ENCODE results near the gene STXBP1.

Gene STXBP1

DNA sequence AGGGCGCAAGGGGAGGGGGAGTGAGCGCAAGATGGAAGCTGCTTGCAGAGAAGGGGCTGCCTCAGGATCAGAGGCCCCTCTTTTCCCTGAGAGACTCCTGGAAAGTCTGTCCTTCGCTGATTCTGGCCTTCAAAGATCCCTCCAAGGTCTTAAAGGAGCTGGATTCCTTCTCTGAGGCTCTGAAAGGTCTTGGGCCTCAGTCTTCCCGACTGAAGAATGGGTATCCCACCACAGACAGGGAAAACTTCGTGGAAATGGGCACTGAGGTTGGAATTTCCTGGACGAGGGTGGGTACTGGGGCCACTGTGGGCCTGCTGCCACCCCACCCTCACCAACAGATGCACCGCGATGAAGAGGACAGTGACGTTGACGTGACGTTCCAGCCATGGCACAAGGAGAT lies 100.3 kb downstream of the STXBP1 start:
- no peak for DNase-seq (ENCODE audit: low read depth in 1 of 2, low spot score in 1 of 2)

DNA sequence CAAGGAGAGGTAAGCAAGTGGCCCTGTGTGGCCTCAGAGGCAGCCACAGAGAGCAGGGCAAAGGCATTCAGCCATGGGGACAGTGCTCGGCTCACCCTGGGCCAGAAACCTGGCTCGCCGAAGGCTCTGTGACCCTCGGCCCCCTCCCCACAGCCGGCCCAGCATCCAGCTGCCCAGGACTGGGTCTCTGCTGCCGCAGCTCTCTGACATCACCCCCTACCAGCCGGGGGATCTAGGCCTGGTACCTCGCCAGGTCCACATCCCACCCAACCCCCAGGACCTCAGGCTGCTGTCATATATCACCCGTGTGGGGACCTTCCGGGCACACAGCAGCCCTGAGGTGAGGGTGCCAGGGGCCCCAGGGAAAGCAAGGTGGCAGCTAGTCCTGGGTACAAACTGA lies 100.8 kb downstream of the STXBP1 start:
- no peak for DNase-seq (ENCODE audit: low read depth in 1 of 2, low spot score in 1 of 2)

DNA sequence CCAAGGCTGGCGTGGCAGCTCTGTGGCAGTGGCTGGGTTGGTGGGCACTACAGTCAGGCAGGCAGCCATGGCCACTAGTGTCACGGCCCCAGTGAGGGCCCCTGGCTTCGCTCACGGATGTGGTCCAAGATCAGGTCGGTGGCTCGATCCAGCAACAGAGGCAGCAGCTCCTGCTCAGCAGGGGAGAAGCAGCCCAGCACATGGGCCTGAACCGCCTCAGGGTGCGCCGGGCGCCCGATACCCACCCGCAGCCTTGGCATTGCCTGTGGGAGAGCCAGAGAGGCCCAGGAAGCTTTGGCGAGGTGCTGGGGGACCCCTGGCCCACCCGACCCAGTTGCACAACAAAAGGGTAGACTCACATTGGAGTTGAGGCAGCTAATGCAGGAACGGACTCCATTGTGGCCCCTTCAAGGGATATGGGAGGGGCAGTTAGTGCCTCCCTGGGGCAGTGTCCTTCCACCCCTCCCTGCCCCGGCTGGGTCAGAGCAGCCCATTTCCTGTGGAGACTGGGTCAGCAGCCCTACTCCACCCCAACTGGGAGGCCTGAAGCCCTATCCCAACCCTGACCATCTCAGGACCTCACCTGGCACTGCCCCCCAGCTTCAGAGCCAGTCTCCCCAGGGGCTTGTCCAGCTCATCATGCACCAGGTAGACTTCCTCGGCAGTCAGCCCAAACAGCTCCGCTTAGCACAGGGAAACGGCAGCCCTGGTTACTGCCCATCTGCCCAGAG lies 102.1 kb downstream of the STXBP1 start:
- DNase-seq (ENCODE audit: low read depth in 1 of 2, low spot score in 1 of 2) = no peak

DNA sequence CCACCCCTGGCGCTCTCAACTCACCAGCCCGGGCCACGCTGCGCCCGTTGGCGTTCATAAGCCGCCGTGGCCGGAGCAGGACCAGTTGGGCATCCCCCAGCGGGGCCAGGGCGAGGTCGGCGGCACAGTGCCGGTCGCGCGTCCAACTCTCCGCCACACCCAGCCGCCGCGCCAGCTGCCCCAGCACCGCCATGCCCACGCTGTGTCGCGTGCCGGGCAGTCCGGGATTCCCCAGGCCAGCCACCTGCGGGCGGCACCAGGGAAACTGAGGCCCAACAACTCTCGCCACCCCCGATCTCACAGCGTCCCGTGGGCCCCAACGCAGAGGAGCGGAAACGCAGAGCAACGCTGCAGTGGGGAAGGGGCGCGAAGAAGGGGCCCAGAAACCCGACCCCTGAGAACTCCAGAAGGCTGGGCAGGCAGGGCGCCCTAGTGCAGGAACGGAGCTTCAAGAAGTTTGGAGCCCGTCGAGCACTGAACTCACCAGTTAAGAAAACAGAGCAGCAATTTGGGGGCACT lies 102.9 kb downstream of the STXBP1 start:
- peak in 1 of 2 donors; percentile 11 for DNase-seq (ENCODE audit: low read depth in 1 of 2, low spot score in 1 of 2)

DNA sequence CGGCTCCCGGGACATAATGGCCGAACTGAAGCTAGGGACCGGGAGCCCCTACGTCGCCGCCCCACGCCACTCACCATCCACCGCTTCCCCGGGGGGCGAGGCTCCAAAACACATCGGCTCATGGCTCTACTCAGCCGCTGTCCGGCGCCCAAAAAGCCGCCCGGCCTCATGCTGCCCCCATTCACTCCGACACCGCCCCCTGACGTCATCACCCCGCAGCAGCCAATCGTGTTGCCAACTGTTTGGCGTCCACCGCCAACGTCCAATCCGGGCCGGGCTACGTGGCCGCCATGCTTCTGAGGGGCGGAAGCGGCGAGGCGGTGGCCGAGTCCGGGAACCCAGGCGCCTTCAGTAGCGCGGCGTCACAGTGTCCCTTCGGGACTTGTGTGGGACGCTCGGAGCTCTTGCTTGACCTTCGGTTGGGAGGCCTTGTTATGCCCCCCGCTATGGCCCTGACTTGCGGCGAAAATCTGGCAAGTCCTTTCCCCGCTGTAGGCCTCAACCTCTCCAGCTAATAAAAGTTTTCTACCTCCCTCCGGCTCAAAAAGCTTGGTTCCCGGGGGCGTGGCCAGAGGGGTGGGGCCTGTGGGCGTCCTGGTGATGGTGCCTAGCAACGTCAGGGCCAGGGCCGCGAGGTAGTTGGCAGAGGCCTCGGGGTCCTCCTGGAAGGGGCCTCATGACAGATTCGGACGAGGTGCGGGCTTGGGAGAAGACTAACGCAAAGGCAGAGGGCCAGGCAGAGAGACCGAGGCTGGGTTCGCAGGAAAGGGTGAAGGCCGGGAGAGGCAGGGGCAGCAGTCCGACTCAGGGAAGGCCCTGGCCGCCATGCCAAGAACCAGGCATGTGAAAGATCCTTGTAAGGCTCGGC lies 103.6 kb downstream of the STXBP1 start, which contains the start of the genes PTRH1 and TTC16:
TSS of gene PTRH1 (minus strand) at position 194 of the 868 bp plus-strand sequence. CDS start at position 170, 24 bp downstream.
TSS of gene TTC16 (plus strand) at position 610 of the 868 bp plus-strand sequence. CDS start at position 677, 67 bp downstream.
- peak; percentile 88 to 95 for DNase-seq (ENCODE audit: low read depth in 1 of 2, low spot score in 1 of 2)

GRCh38 chr9:127716412-127716811 lies 104.3 kb downstream of the STXBP1 start:
- DNase-seq (ENCODE audit: low read depth in 1 of 2, low spot score in 1 of 2) = no peak

GRCh38 chr9:127717766-127718165 lies 105.7 kb downstream of the STXBP1 start:
- DNase-seq (ENCODE audit: low read depth in 1 of 2, low spot score in 1 of 2) = no peak

- no peak for DNase-seq (ENCODE audit: low read depth in 1 of 2, low spot score in 1 of 2)
Observed at GRCh38 chr9:127720031-127720864, 108.2 kb downstream of the STXBP1 start.

- no peak for DNase-seq (ENCODE audit: low read depth in 1 of 2, low spot score in 1 of 2)
Observed at GRCh38 chr9:127720865-127721227, 108.8 kb downstream of the STXBP1 start.

DNA sequence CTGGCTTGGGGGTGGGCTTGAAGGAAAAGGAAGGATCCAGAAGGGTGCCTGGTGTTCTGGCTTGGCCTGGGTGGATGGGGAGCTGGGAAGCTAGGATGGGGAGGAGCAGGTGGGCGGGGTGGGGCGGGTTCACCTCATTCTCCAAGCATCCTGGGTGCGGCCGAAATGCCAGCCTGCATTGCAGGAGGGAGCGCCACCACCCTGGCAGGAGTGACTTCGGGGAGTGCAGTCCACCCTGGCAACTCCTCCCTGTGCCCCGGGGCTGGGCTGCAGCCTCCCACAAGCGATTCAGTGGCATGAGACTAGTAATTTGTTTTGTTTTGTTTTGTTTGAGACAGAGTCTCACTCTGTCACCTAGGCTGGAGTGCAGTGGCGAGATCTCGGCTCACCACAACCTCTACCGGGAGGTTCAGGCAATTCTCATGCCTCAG lies 109.3 kb downstream of the STXBP1 start:
- no peak for DNase-seq (ENCODE audit: low read depth in 1 of 2, low spot score in 1 of 2)

- DNase-seq (ENCODE audit: low read depth in 1 of 2, low spot score in 1 of 2) = no peak
Observed at GRCh38 chr9:127722055-127722745, 110.1 kb downstream of the STXBP1 start.

DNA sequence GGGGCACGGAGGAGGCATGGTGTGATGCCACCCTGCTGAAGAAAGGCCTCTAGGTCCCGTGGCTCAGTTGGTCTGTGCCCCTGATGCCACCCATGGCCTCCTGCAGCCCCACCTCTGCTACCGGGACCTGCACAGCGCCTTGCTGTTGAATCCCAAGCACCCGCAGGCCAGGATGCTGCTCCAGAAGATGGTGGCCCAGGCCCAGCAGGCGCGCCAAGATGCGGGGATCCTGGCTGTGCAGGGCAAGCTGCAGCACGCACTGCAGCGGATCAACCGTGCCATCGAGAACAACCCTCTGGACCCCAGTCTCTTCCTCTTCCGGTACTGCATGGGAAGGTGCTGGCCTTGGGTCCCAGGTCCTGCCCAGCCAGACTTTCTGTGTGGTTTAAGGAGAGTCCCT lies 110.9 kb downstream of the STXBP1 start:
- no peak for DNase-seq (ENCODE audit: low read depth in 1 of 2, low spot score in 1 of 2)

DNA sequence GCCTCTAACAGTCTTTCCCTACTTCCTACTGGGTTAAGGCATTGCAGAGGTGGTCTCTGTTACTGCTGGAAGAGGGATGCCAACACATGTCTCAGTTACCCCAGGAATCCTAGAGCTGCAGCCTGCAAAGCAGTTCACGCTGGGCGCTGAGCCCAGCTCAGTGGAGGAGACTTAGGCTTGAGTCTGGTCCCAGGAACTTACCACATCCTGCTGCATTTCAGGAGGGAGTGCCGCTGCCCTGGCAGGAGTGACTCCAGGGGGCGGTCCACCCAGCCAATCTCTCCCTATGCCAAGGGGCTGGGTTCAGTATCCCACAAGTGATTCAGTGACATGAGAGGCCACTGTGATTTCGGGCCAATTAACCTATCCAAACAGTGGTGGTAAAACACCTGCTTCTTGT lies 111.4 kb downstream of the STXBP1 start:
- DNase-seq (ENCODE audit: low read depth in 1 of 2, low spot score in 1 of 2) = no peak

- no peak for DNase-seq (ENCODE audit: low read depth in 1 of 2, low spot score in 1 of 2)
Observed at GRCh38 chr9:127724012-127724411, 111.9 kb downstream of the STXBP1 start.

GRCh38 chr9:127726871-127727270 lies 114.8 kb downstream of the STXBP1 start:
- no peak for DNase-seq (ENCODE audit: low read depth in 1 of 2, low spot score in 1 of 2)

DNA sequence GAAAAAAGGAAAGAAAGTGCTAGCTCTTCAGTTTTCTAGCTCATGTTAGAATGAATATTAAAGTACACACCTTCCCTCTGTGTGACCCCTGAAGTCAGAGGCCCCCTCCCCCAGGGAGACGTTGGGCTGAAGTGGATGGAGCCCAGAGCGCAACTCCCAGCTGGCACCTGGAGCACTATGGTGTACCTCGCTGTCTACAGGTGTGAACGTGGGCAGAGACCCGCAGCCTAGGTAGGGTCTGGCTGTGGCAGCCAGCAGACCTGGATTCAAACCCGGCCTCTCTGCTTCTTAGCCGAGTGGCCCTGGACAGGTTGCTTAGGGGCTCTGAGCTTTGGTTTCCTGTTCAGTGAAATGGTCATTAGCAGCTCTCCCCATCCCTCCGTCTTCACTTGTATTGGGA lies 116.7 kb downstream of the STXBP1 start:
- no peak for DNase-seq (ENCODE audit: low read depth in 1 of 2, low spot score in 1 of 2)

DNA sequence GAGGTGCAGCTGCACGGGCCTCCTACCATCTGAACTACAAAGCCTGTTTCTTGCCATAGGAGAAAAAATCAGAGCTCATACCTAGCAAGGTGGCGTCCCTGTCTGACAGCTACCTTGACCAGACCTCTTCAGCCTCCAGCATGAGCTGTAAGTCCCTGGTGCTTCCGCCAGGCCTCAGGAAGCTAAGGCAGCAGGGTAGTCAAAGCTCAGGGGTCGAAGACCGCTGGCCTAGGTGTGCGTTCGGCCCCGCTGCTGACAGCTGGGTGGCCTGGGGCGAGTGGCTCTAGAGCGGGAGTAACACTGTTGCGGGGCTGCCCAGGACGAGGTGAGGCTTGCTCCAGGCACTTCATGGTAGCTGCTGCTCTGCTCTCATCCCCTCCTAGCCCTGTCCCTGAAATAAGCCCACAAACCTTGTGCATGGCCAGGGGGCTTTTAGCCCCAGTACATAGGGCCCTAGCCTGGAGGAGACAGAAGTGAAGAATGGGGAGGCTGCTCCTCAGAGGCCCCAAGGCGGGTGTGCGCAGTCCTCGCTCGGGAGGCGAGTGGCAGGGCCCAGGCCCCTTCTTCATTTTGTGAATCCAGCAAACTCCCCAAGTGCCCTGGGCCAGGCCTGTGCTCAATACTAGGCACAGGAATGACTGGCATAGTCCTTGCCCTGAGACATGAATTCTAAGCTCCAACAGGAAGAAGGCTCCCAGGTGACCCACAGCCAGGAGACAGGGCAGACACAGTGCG lies 117.6 kb downstream of the STXBP1 start:
- no peak for DNase-seq (ENCODE audit: low read depth in 1 of 2, low spot score in 1 of 2)

DNA sequence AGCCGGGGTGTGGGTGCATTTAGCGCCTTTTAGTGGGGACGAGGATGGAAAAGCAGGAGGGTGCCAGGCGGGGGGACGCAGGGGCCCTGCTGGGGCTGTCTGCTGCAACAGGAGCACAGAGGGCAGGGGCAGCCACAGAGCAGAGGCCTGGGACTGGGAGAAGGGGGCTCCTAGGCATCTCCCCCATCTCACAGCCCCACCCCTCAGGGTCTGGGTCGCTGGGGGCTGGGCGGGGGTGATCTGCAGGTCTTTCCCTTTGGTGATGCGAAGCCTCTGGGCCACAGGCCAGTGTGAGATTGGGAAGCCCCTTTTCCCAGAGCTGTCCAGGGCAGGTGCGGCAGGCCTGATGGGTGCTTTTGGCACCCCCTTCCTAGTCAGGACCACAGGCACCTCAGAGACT lies 118.2 kb downstream of the STXBP1 start:
- no peak for DNase-seq (ENCODE audit: low read depth in 1 of 2, low spot score in 1 of 2)

DNA sequence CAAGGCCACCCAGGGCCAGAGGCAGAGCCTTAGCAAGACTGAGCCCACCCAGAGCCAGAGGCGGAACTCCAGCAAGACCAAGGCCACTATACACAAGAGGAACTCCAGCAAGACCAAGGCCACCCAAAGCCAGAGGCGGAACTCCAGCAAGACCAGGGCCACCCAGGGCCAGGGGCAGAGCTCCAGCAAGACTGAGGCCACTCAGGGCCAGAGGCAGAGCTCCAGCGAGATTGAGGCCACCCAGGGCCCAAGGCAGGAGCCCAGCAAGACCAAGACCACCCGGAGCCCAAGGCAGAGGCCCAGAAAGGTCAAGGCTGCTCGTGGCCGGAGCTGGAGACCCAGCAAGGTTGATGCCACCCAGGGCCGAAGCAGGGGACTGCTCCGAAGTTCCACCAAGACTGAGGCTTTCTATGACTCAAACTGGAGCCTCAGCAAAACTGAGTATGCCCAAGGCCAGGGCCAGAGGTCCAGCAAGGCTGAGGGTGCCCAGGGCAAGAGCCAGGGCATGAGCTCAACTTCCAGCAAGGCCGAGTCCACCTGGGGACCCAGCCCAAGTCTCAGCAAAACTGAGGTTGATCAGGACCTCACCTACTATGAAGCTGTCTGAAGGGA lies 118.8 kb downstream of the STXBP1 start:
- DNase-seq (ENCODE audit: low read depth in 1 of 2, low spot score in 1 of 2) = no peak
